ENCODE results near the gene AICDA.

AICDA gene

DNA sequence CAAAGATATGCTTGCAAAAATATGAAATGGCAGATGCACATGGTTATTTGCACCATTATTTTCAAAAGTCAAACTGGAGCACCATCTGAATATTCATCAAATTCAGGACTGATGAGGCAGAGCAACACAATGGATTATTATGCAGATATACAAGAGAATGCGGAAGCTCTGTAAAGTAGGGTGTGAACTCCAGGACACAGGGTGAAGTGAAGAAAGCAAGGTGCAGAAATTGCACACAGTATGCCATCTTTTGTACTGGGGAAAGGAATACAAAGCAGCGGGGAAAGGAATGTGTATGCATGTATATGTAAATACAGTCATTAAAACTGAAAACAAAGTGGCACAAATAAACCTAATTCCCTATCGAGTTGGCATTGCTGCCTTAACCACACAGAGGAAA lies 49.3 kb downstream of the AICDA start:
- no peak overlapping the region for H3K27ac ChIP-seq
- TF ChIP-seq, protein P1, sequence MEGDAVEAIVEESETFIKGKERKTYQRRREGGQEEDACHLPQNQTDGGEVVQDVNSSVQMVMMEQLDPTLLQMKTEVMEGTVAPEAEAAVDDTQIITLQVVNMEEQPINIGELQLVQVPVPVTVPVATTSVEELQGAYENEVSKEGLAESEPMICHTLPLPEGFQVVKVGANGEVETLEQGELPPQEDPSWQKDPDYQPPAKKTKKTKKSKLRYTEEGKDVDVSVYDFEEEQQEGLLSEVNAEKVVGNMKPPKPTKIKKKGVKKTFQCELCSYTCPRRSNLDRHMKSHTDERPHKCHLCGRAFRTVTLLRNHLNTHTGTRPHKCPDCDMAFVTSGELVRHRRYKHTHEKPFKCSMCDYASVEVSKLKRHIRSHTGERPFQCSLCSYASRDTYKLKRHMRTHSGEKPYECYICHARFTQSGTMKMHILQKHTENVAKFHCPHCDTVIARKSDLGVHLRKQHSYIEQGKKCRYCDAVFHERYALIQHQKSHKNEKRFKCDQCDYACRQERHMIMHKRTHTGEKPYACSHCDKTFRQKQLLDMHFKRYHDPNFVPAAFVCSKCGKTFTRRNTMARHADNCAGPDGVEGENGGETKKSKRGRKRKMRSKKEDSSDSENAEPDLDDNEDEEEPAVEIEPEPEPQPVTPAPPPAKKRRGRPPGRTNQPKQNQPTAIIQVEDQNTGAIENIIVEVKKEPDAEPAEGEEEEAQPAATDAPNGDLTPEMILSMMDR (conservative IDR thresholded peaks at IDR 0.05) = no peak

DNA sequence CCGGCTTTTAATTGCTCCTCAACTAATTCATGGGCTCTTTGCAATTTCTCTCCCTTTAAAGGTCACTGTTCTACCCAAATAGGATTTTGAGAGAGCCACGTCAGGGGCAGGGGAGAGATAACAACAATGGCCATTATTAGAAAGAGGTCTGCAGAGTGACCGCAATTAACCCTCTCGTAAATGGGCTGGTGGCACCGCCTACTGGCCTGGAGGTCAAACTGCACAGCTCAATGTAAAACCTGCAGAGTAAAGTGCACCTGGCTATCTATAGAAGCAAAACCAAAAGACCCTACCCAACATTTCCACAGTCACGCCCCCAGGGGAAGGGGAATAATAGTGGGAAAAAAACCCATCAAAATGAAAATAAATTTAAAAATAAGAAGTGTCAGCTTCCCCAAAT lies 50.3 kb downstream of the AICDA start:
- no peak overlapping the region for H3K27ac ChIP-seq
- TF ChIP-seq, protein P1 (conservative IDR thresholded peaks at IDR 0.05) = no peak

DNA sequence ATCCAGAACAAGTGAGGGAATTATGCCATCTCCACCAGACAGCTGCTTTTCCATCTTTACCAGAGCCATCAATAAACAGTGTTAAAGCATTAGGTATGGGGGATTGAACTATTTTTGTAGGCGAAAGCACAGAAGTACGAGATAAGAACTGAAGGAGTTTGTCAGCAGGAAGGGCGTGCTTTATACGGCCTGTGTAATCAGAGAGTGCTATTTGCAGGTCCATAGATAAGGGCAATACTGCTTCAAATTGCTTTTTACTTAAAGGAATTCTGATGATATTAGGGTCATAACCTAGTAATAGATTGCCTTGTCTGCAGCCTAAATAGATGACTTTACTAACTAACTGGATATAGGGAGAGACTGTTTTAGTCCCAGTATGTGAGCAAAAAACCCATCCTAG lies 51.6 kb downstream of the AICDA start:
- no peak overlapping the region for H3K27ac ChIP-seq
- TF ChIP-seq, protein P1 (conservative IDR thresholded peaks at IDR 0.05) = no peak

DNA sequence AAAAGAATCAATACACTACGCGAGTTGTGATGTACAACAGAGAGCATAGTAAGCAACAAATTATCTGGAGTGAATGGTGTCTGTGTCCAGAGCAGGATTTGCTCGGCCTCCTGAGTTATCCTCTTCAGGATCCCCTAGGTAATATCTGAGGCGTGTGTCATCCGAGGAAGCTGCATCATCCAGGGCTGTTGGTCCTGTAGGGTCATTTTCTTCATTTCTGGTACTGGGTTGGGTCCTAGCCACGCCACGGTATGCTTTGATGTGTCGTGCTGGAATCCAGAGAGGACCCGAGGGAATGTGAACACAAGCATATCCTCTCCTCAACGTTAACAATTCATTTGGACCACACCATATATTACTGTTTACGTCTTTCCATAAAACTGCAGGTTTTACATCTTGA lies 53.0 kb downstream of the AICDA start:
- H3K27ac ChIP-seq = no peak overlapping the region
- TF ChIP-seq, protein P1 (conservative IDR thresholded peaks at IDR 0.05) = no peak

DNA sequence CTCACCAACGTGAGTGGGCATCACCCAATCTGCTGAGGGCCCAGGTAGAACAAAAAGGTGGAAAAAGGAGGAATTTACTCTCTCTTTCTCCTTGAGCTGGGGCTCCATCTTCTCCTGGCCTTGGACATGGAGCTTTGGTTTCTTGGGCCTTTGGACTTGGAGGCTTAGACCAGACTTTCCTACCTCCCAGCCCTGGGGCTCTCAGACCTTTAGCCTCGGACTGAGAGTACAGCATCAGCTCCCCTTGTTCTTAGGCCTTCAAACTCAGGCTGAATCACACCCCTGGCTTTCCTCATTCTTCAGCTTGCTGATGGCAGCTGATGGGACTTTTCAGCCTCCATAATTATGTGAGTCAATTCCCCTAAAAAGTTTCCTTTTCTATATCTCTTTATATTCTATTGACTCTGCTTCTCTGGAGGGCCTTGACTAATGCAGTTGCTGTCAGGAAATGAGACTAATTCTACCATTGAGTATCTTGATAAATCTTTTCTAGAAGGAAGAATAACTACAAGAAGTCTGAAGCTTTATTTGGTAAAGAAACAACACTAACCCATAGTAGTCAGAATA lies 56.0 kb downstream of the AICDA start:
- no peak overlapping the region for H3K27ac ChIP-seq
- TF ChIP-seq, protein P1 (conservative IDR thresholded peaks at IDR 0.05) = no peak

DNA sequence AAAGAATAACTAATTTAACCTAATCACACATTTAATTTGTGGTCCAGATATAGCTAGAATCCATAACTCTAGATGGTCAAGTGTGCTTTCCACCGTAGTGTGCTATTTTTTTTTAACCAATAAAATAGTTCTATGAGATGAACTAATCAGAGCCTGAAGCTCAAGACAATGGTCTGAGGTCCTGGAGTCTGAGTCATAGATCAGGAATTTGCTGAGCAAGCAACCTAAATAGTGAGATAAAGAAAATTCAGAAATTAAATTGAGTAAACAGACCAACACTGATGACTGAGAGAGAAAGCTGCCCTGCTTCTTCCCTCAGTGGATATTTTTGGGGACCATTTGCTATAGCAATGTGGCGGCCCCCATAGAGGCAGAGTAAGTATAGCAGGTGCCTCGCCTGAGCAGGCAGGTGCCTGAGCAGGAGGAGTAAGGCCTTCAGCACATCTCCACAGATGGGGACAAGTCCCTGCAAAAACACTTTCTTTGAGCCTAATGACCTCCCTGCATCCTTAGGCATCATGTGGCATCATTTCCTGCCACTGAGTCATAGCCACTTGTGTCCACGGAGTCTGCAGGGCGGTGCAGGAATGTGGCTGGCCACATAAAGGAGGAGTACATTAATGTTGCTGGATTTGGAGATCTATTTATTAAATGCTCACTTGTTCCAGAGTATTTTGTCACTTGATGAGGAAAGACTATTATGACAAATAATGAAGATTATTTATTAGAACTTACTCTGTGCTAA lies 58.0 kb downstream of the AICDA start:
- TF ChIP-seq, protein P1 (conservative IDR thresholded peaks at IDR 0.05) = no peak
- H3K27ac ChIP-seq = no peak overlapping the region

DNA sequence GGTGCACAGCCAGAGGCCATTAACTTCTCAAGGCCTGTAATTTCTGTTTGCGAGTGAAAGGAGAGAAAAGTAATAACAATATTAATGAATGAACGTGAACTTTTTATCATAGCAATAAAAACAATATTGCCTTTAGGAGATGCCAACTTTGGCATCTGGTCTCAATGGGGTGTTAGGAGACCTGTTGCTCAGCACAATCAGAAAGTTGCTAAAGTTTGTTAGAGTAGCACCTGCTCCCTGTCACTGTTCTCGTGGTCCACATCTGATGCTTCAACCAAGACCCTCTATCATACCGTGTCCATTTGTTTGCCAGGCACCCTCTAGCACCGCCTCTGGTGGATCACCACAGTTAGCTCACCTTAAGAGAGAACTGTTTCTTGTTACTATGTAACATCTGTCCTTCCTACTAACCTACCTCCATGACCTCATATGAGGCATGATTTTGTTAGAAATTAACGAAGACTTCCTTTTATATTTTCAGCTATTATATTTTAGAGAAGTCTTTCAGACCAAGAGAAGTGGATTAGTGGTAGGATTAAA lies 59.5 kb downstream of the AICDA start:
- TF ChIP-seq, protein P1 (conservative IDR thresholded peaks at IDR 0.05) = no peak
- H3K27ac ChIP-seq = no peak overlapping the region
